GM21619 (cell line): ENCODE results near the gene DPP9.

Experiments used
- ATAC-seq: cut with Tn5 transposase; IDR thresholded peaks from one replicate; pipeline ENCODE4 v1.9.1; 2021; ENCODE audit not compliant: unreplicated experiment

The DPP9 gene

DNA sequence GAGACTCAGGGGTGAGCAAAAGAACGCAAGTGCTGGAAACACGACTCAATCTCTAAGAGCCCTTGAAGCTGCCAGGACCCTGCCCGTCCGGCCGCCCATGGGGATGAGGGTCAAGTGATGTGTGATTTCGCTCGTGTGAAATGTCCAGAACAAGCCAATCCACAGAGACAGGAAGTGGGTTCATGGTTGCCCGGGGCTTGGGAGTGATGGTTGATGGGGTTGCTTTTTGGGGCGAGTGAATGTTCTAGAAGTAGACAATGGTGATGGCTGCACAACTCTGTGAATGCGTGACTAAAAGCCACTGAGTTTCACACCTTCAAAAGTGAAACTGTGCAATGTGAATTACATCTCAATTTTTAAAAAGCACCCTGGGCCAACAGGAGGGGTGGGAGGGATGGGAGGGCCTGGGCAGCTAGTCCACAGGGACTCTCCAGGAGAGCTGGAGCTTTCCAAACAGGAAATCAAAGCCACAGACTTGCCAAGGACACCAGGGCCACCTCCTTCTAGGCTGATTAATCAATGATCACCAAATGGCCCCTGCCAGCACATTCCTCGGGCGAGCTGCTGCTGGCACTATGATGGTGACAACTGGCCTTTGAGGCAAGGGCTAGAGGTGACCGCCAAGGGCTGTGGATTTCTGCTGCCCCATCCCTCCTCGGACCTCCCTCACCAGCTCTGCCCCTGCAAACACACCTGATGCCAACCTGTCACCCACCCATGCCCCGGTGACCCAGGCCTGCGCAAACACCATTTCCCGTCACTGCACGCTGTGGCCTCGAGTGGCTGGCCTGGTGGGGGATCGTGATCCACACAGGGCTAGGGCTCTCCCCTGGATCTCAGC is 14.0 kb downstream of the DPP9 start:
- ATAC-seq, result no peak

DNA sequence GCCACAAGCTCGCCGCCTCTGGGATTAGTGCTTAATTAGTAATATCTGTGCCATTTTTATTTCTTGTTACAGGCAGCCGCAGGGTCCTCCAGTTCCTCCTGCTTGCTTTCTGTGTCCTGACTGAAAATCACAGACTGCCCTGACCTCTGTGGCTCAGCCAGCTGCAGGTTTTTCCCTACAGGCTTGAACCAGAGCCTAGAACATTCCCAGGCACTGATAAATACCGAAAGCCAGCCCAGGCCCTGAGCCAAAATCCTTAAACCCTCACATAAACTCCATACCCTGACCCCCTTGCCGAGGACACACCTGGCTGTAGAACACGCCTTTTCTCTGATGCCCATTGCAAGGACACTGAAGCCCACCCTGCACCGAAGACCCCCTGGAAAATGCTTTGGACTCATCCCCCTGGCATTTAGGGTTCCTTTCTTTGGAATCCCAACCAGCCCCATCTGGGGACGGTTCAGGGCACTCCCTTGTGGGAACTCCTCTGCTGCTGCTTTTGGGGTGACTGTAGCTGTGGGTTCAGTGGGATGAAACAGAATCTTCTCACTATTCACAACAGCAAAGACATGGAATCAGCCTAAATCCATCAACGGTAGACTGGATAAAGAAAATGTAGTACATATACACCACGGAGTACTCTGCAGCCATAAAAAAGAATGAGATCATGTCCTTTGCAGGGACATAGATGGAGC is 15.5 kb downstream of the DPP9 start:
- no peak for ATAC-seq

DNA sequence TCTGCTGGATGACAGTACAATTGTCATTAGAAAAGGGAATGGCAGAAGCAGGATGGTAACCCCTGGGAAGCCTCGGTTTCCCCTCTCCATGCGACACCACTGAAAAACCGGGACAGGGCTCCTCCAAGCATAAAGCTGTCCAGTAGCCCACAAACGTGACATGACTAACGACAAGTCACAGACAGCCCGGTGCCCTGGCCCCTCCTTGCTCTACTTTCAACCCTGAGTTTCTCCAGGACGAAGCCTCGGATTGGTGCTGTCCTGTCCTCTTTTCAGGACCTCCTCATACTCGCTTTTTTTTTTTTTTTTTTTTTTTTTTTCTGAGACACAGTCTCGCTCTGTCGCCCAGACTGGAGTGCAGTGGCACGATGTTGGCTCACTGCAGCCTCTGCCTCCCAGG is 16.3 kb downstream of the DPP9 start:
- ATAC-seq, result no peak

DNA sequence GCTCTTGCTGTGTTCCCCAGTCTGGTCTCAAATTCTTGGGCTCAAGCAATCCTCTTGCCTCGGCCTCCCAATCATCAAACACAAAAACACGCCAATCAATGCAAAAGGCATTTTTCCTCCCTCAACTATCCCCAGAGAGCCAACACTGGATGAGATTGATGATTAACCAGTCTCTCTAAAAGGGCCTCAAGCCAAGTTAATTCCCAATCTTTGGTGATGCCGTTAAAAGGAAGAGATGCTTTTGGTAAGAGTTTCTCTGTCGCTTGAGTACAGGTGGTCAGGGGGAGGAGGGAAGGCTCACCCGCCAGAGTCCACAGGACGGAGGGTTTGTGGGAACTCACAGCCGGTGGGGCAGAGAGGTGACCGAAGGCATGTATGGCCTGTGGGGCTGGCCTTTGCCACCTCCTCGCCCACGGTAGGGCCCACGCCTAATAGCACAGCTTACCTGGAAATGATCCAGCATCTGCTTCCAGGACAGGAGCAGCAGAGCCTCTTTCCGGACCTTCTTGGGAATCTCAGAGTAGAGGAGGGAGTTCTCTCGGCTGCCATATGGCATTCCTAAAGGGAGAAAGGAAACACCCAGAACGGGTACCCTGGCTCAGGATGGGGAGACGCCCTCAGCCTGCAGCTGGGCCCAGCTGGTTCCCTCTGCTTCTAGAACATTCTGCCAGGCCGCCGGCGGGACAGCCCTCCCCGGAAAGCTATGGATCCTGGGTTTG is 18.1 kb downstream of the DPP9 start:
- ATAC-seq, result no peak

DNA sequence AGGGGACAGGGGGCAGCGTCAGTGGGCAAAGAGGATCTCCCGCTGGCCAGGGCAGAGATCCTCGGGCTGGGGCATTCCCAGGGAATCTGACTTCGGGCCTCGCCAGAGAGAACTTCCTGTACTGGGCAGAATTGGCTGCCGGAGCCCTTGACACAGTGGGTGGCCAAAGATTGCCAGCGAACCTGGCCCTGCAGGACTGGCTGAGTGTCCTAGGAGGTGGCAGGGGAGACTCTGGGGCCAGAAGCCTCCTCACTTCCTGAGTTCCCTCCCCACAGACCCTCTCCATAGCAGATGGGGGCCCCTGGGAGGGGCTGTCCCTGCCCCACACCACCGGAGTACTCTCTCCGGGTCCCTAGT is 19.3 kb downstream of the DPP9 start:
- no peak for ATAC-seq

DNA sequence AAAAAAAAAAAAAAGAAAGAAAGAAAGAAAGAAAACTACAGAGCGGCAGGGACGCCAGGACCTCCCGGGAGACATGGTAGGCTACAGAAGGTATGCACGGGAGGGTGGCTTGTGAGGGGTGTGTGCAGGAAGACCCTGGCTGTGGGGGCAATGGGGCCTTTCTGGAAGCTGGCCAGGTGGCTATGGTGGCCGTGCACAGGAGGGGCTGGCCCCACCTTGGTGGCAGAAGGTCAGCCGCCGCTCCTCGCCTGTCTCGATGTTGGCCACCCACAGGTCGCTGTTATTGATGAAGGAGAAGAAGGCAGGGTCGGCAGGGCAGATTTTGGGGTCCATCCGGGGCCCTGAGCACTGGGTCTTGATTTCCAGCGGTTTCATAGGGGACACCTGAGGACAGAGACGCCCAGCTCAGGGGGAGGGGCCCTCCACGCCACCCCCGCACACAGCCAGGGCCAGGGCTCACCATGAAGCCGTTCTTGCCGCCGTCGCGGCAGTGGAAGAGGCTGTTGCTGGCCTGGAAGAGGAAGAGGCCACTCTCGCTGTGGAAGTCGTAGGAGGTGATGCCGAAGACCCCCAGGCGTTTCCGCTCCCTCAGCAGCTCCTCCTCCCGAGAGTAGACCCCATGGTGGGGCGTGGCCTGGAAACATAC is 19.8 kb downstream of the DPP9 start:
- no peak for ATAC-seq

DNA sequence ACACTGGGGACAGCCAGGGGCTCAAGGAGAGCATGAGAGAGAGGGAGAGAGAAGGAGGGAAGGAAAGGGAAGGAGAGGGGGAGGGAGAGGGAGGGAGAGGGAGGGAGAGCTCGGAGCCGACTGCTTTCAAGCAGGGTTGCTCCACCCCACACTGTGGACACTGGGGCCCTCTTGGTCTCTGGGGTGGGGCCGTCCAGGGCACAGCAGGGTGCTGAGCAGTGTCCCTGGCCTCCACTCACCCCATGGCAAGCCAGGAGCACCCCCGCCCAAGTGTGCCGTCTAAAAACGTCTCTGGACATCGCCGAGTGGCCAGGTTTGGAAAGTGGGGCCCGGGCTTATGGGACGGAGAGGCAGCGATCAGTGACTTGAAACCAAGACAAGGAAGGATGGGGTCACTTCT is 20.9 kb downstream of the DPP9 start:
- ATAC-seq, result no peak

DNA sequence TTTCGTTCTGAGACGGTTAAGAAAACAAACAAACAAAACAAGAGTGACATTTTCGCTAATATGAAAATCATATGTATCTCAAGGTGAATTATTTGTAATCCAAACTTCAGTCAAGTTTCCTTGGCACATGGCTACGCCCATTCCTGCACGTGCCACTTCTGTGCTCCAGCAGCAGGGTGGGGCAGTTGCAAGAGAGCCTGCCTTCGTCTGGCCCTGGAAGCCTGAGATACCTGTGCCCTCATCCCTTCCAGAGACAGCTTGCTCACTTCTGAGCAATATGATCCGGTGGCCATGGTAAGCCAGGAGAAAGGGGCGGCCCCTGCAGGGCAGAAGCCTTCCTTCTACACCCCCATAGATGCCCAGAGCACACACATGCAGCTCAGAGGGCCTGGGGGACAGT is 22.1 kb downstream of the DPP9 start:
- no peak for ATAC-seq

DNA sequence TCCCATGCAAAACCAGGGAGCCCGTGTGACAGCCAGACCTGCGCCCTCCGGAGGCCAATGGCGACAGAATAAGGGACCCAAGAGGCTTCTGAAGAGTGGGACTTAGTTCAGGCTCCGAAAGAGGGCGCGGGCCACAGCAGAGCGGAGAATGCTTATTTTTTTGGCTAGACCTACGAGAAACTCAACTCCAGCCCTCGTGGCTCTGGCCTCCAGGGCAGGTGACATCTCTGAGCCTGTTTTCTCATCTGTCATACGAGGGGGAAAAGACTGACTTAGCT is 23.0 kb downstream of the DPP9 start:
- ATAC-seq, result no peak

DNA sequence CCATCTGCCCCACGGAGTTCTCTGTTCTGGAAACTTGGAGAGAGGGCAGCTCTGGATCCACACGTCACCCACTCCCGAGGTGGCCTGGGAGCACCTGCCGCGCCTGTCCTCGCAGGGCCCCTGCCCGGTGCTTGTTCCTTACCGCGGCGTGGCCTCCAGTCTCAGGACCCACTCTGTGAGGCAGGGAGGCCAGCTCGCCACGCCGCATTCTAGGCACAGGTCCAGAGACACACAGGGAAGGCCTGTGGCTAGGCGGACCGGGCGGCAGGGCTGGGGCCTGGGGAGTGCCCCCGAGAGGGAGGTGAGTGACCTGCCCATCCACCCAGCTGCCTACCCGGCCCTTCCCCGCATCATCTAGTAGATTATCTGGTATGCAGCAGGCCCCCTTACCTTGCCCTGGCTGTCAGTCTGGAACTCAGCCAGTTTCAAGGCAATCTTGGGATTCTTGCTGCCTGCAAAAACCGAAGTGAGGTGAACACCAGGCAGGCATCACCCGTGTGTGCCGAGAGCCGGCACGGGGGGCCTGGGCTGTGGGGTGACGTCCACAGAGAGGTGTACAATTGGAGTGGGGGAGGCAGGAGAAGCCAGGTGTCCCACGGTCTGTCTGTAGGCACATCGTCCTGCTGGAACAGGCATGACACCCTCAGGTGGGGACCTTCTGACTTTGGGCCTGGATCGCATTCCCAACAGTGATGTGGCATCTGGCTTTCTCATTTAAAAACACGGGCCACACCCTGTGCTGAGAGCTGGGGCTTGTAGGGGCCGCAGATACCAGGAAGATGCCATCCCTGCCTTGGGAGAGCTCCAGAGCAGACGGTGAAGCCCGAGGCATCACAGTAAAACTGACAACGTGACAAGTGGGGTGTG is 23.6 kb downstream of the DPP9 start:
- ATAC-seq, result no peak

DNA sequence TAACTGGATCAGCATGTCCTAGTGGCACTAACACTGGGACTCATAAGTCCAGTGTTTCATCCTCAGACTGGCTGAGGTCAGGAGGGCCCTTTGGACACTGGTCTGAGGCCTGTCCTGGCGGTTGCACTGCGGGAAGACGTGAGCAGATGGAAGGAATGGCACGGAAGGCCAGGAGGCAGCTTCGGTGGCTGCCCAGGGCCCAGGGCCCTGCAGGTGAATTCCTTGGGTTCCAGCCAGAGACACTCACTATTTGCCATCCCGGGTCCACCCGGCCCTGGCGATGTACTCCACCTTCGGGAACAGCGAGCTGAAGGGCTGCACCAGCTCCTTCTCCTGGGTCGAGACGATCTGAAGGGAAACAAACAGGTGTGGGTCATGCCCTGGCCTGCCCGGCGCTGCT is 26.3 kb downstream of the DPP9 start:
- ATAC-seq, result no peak

DNA sequence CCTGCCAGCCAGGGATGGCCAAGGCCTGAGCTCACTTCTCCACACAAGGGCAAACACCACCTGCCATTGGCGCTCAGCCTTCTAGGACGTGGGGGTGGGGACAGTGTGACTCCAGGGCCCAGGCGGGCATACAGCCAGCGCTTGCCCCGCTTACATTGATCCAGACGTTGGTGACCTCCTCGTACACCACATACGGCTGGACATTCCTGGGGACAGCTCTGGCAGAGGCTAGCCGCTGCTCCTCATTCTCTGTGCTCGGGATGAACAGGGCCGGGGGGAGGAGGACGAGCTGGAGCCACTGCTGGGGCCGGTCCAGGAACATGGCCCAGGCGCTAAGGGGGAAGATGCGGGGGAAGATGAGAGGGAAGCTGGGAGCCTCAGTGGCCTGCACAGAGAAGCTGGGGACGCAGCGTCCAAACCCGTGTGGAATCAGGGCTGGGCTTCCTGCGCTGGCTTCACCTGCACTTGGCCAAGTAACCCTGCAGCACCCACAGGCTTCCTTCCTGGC is 28.4 kb downstream of the DPP9 start:
- ATAC-seq, result no peak

DNA sequence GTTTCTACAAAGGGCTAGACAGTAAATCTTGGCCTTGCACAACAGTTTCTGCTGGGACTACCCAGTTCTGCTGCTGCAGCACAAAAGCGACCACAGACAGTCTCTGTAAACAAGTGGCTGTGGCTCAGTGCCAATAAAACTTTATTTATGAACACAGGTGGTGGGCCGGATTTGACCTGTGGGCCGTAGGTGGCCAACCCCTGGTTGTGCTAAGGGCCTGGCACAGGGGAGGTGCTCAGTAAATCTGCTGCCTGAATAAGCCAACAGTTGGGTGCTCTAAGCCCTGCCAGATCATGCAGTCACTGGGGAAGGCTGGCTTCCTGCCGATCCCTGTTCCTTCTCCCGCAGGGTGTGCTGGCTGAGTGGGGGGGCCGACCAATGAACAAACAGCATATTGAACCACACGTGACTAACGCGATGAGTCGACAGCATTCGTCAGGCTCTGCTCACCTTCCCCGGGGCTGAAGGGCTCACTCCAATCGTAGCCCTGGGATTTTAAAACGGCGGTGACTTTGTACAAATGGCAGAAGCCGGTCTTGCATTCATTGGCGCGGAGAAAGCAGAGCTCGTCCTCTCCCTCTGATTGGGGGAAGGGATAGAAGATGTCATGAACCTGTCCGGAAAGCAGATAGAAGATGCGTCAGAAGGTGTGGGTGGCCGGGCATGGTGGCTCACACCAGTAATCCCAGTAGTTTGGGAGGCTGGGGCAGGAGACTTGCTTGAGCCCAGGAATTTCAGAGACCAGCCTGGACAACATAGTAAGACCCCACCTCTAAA is 29.2 kb downstream of the DPP9 start:
- no peak for ATAC-seq

DNA sequence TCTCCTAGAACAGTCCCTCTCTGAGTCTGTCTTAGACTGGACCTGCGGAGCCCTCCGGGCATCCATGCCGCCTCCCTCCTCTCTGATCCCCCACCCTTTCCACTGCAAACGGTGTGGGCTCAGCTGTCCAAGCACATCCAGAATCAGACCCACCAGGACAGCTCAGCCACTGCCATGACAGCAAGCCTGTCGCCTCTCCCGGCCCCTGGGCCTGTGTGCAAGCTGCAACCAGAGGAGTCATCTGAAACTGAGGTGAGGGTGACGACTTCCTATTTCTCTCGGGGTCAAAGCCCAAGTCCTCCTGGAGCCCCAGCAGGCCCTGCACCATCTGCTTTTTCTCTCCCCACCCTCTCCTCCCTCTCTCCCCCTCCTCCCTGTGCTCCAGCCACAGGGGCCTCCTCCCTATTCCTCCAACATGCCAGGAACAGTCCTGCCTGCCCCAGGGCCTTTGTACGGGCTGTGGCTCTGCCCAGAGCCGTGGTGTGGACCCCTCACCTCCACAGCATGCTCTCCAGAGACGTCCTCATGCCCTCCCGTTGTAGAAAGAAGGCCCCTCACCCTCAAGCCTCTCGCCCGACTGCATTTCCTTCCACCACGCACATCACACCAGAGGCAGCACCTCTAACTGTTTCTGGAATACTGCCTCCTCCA is 30.0 kb downstream of the DPP9 start:
- ATAC-seq, result no peak

DNA sequence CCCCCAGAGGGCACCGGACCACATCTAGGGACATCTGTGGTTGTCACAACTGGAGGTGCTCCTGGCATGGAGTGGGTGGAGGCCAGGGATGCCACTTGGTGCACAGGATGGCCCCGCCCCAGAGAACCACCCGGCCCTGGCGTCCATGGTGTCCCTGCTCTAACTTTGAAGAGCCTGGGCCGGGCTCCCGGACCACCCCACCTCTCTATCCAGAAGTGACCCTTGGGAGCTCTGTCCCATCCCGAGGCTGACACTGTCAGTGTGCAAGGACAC is 30.6 kb downstream of the DPP9 start:
- ATAC-seq, result no peak

DNA sequence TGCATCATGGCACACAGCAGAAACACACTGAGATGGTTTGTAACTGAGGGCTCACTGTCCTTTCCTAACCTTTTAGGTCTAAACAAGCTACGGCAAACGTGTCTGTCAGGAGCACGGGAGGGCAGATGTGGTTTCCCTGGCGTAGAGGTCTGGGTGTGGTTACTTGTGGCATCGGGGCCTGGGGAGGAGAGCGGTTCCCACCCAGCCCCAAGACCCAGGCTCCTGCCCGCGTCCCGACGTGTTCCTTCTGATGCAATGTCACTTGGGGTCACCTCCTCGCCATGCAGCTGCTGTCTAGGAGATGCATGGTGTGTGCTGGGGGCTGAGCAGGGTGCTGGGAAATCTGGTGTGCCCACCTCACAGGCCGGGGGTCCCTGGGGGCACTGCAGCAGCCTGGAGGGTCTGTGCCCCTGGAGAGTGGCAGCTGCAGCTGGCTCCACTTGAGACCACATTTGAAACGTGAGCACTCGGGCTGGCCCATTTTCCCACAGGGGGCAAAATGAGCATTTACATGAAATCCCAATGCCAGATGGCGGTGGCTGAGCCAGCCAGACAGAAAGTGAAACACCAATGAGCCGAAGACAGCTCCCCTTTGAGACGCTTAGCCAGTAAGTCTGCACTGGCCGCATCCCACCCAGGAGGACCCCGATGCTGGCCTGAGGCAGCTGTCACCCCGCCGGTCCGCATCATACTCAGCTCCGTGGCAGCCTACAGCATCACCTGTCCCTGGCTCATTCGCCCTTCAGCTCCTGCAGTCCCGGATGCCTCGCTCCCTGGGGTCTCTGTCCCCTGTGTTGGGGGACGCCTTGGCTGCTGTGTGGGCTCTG is 31.2 kb downstream of the DPP9 start:
- ATAC-seq, result no peak

DNA sequence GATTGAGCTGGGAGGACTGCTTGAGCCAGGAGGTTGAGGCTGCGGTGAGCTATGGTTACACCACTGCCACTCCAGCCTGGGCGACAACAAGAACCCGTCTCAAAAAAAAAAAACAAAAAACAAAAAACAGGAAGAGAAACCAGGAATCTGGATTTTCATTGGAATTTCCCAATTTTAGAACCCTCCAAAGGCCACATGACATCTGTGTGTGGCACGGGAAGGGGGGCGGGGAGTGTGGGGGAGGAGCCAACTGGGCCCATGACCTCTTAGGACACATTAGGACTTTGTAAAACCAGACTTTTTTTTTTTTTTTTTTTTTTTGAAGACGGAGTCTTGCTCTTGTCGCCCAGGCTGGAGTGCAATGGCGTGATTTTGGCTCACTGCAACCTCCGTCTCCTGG is 32.3 kb downstream of the DPP9 start:
- ATAC-seq, result no peak

DNA sequence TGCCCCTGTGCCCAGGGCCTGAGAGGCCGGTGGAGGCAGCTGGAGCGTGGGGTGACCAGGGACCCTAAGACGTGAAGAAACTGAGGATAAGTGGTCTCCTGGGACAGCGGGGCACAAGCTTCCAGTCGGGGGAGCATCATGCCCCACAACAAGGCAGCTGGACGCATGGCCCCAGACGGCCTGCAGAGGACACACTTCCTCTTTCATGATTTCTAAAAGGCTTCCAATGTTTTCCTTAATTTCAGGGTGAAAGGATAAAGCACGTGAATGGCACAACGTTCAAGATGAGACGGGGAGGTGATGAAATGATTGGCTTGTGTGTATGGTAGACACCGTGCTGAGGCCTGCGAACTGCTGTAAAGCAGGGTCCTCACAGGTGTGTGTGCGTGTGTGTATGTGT is 33.3 kb downstream of the DPP9 start:
- ATAC-seq, result no peak

DNA sequence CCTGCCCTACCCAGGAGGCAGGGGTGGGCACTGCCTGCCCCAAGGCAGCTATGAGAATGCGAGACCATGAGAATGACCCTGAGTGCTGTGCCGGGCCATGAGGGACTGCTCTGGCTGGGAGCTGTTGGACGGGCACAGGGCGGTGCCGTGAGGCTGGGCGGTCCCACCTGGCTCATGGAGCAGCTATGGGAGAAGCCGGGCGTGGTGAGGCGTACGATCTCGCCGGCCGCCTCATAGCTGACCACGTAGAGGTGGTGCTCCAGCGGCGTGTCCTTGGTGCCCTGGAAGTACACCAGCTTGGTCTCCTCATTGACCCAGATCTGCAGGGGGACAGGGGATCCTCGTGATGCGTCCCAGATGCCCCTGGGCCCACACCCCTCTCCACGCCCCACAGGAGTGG is 34.2 kb downstream of the DPP9 start:
- no peak for ATAC-seq
